Stomach (tissue), 4 donors: ENCODE data around the gene AGPAT4.

Experiments
- CTCF ChIP-seq, 7 experiments: fragments of 450-650 bp in 4 of 7; fragments of 200-600 bp in 3 of 7; sonication (generic) in 3 of 7; IDR thresholded peaks; one replicate each; pipeline ENCODE4 v1.5.1; 2016 to 2019; ENCODE audit warnings: antibody characterized with exemption in 7 of 7, control low read depth in 2 of 7, mild to moderate bottlenecking in 1 of 7
- POLR2A ChIP-seq, 4 donors: fragments of 450-650 bp; IDR thresholded peaks; one replicate each; pipeline ENCODE4 v1.6.1; 2016; ENCODE audit warnings: antibody characterized with exemption in 4 of 4, control low read depth in 2 of 4, mild to moderate bottlenecking in 1 of 4, moderate library complexity in 1 of 4
- POLR2AphosphoS5 ChIP-seq, 3 donors: sonication (generic); formaldehyde crosslinking; IDR thresholded peaks; one replicate each; pipeline ENCODE4 v1.6.1; 2016; ENCODE audit warnings: antibody characterized with exemption in 3 of 3

GRCh38 chr6:161272635-161273273 lies 1.1 kb downstream of the AGPAT4 start:
- no peak for TF ChIP-seq POLR2AphosphoS5 (IDR thresholded peaks at IDR 0.05)
- TF ChIP-seq CTCF (IDR thresholded peaks at IDR 0.05) = no peak
- TF ChIP-seq POLR2A (IDR thresholded peaks at IDR 0.05) = no peak
